Astrocyte of the spinal cord (primary cell): ENCODE results near the gene THEM4.

Experiments used
- DNase-seq: peaks from one replicate; pipeline ENCODE4 v3.0.0; 2011; ENCODE audit warnings: low read depth, low spot score
- H3K4me3 ChIP-seq: 2 replicates; pipeline ENCODE4 v1.5.1; 2011; ENCODE audit warnings: low read depth, mild to moderate bottlenecking, low read length, moderate library complexity
- in situ Hi-C: cut with HindIII; loops from 2 replicates; pipeline ENCODE4 v1.10.0; 2017; ENCODE audit warnings: low sequenced_read_pairs
- TF ChIP-seq, protein P1 (sequence below): IDR thresholded peaks from 2 replicates; pipeline ENCODE4 v1.5.1; 2012; ENCODE audit warnings: low read depth, mild to moderate bottlenecking, low read length, inconsistent platforms

The THEM4 gene

DNA sequence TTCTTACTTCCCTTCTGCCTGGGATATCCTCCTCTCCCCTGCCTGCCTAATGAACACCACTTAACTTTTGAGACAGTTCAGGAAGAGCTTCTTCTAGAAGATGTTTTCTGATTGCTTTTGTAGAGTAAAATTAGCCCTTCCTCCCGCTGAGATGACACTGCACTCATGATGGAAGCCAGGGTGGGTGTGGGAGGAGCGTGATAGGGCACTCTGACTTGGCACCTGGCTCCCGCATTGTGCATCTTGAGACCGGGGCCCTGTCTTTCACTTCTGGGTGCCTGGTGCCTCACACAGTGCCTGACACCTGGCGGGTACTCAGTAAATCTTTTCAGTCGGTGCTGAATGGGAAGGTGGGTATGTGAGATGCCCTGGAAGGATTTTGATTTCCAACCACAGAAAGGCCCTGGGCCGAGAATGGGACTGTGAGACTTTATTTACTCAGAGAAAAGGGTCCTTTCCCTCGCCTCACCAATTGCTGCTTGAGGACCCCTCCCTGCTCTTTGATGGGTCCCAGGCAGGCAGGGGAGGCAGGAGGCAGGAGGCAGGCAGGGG, 62.5 kb downstream of the THEM4 start:
- in situ Hi-C loops, result no loop called here
- no peak for DNase-seq
- TF ChIP-seq, protein P1, sequence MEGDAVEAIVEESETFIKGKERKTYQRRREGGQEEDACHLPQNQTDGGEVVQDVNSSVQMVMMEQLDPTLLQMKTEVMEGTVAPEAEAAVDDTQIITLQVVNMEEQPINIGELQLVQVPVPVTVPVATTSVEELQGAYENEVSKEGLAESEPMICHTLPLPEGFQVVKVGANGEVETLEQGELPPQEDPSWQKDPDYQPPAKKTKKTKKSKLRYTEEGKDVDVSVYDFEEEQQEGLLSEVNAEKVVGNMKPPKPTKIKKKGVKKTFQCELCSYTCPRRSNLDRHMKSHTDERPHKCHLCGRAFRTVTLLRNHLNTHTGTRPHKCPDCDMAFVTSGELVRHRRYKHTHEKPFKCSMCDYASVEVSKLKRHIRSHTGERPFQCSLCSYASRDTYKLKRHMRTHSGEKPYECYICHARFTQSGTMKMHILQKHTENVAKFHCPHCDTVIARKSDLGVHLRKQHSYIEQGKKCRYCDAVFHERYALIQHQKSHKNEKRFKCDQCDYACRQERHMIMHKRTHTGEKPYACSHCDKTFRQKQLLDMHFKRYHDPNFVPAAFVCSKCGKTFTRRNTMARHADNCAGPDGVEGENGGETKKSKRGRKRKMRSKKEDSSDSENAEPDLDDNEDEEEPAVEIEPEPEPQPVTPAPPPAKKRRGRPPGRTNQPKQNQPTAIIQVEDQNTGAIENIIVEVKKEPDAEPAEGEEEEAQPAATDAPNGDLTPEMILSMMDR, result no peak
- H3K4me3 ChIP-seq, result no peak overlapping the region

DNA sequence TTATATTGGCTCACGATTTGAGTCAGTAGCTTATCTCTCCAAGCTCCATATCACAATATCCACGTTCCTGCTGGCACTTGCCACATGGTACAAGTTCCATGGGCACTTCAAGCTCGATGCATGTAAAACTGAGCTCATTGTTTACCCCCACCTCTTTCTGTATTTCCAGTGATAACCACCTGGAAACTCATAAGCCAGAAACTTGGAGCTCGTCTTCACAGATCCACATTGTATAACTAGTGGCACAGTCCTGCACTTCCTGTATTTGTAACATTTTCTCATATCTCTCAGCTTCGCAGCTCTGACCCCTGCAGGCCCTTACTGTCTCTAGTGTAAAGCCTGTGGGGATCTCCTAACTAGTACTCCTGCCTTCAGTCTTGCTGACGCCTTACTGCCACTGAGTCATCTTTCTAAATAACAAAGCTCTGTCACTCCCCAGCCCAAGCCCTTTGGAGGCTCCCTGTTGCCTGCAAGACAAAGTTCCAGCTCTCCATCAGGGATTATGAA, 63.2 kb downstream of the THEM4 start:
- in situ Hi-C loops, result no loop called here
- TF ChIP-seq, protein P1, result no peak
- H3K4me3 ChIP-seq, result no peak overlapping the region
- DNase-seq, result peak; percentile 41

GRCh38 chr1:151843398-151843797, 65.9 kb downstream of the THEM4 start:
- in situ Hi-C loops, result no loop called here
- TF ChIP-seq, protein P1, result no peak
- DNase-seq, result no peak
- no peak overlapping the region for H3K4me3 ChIP-seq

GRCh38 chr1:151841141-151841540, 68.2 kb downstream of the THEM4 start:
- H3K4me3 ChIP-seq, result no peak overlapping the region
- TF ChIP-seq, protein P1, result no peak
- peak; percentile 74 for DNase-seq
- in situ Hi-C loops, result no loop called here

GRCh38 chr1:151840421-151840820, 68.9 kb downstream of the THEM4 start:
- no peak overlapping the region for H3K4me3 ChIP-seq
- TF ChIP-seq, protein P1, result no peak
- in situ Hi-C loops, result no loop called here
- no peak for DNase-seq

DNA sequence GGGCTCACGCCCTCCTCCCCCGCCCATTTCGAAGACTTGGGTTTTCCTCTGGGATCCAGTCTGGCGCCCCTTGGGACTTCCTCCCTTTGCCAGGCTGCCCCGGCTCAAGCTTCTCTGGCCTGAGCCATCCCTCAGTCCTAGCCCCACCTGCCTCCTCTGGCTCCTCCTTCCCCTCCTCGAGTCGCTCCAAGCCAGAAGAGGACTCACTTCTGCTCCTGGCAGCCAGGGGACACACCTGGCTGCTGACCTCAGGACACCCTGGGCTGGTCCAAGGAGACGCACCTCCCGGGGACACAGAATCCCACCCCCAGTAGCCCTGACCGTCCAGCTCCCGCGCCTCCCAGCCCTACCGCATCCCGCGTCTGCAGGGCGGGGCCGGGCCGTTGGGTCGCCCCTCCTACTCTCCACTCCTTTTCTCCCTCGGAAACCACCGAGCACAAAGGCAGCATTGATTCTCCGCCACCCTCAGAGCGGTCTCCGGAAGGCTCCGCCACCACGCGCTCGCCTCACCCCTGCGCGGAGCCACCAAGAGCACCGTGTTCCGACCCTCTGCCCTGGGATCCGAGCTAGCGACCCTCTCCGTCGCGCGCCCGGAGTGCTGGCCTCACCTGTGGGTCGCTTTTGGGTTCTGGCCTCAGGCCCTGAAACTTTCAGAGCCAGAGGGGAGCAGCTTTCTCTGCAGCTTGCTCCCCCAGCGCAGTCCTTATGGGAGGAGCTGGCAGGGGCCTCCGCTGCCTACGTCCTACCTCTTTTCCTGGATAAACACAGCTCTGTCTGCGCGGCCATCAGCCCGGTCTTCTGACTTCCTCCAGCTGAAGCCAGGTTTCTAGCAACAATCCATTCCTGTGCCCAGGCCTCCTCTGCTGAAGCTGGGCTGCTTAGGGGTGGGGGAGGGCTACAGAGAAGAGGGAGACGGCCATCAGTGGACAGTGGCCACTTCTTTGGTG, 69.6 kb downstream of the THEM4 start, which contains the start of gene C2CD4D:
Gene C2CD4D (minus strand): TSS at position 364 of the 947 bp plus-strand sequence. CDS start 831 bp downstream, outside the sequence.
- in situ Hi-C loops, result no loop called here
- DNase-seq, result no peak
- H3K4me3 ChIP-seq, result peak within 1 kb of the TSS; percentile 22

More for the DNA sequence above, 69.6 kb downstream of the THEM4 start, which contains the start of gene C2CD4D:
- TF ChIP-seq, protein P1, result no peak
